H9 (cell line): ENCODE measurements around the gene CCDC141. TPM values are rescaled to one million over a fixed set of nuclear protein-coding genes. Genes with fewer than 3 reads are reported as not detected.

Experiments
- DNase-seq: peaks from one replicate; pipeline ENCODE4 v3.0.0-alpha.2; 2017
- H2AFZ ChIP-seq: one replicate; pipeline ENCODE4 v1.6.1; 2013; ENCODE audit warnings: mild to moderate bottlenecking, low read length, control low read depth, moderate library complexity
- H2AK5ac ChIP-seq: 2 replicates; pipeline ENCODE4 v1.6.1; 2013; ENCODE audit warnings: low read length, control low read depth, mixed read lengths; ENCODE audit not compliant: insufficient read length
- H2BK120ac ChIP-seq: one replicate; pipeline ENCODE4 v1.6.1; 2013; ENCODE audit warnings: low read depth, mild to moderate bottlenecking, low read length, control low read depth, inconsistent platforms; ENCODE audit not compliant: poor library complexity, severe bottlenecking
- H2BK12ac ChIP-seq: 2 replicates; pipeline ENCODE4 v1.6.1; 2013; ENCODE audit warnings: low read length, control low read depth, mixed read lengths, low read depth; ENCODE audit not compliant: insufficient read length
- H2BK15ac ChIP-seq: 2 replicates; pipeline ENCODE4 v1.6.1; 2013; ENCODE audit warnings: low read depth, low read length, control low read depth
- H2BK20ac ChIP-seq: one replicate; pipeline ENCODE4 v1.6.1; 2013; ENCODE audit warnings: low read depth, mild to moderate bottlenecking, low read length, control low read depth, inconsistent platforms; ENCODE audit not compliant: poor library complexity, severe bottlenecking
- H2BK5ac ChIP-seq: 2 replicates; pipeline ENCODE4 v1.6.1; 2013; ENCODE audit warnings: low read length, control low read depth, mixed read lengths; ENCODE audit not compliant: insufficient read length
- H3K14ac ChIP-seq: 2 replicates; pipeline ENCODE4 v1.6.1; 2013; ENCODE audit warnings: low read length, control low read depth; ENCODE audit not compliant: insufficient read depth
- H3K18ac ChIP-seq: 2 replicates; pipeline ENCODE4 v1.6.1; 2013; ENCODE audit warnings: low read depth, mild to moderate bottlenecking, mixed read lengths, low read length, control low read depth; ENCODE audit not compliant: insufficient read length
- H3K23ac ChIP-seq: 2 replicates; pipeline ENCODE4 v1.6.1; 2013; ENCODE audit warnings: low read length, control low read depth, mixed read lengths, low read depth; ENCODE audit not compliant: insufficient read length
- H3K23me2 ChIP-seq: 2 replicates; pipeline ENCODE4 v1.6.1; 2013; ENCODE audit warnings: low read depth, mild to moderate bottlenecking, mixed read lengths, low read length, control low read depth; ENCODE audit not compliant: insufficient read length, poor library complexity, severe bottlenecking
- H3K27ac ChIP-seq: 2 replicates; pipeline ENCODE4 v1.5.1; 2013; ENCODE audit warnings: low read length, control low read depth, mixed read lengths, low read depth; ENCODE audit not compliant: insufficient read length
- H3K27me3 ChIP-seq: 2 replicates; pipeline ENCODE4 v1.6.1; 2013; ENCODE audit warnings: low read length, control low read depth, inconsistent platforms; ENCODE audit not compliant: insufficient read depth
- H3K4ac ChIP-seq: 2 replicates; pipeline ENCODE4 v1.6.1; 2013; ENCODE audit warnings: low read depth, mild to moderate bottlenecking, control low read depth, inconsistent platforms, low read length, moderate library complexity
- H3K4me1 ChIP-seq: 2 replicates; pipeline ENCODE4 v1.6.1; 2013; ENCODE audit warnings: low read length, control low read depth, inconsistent platforms; ENCODE audit not compliant: insufficient read depth
- H3K4me2 ChIP-seq: 2 replicates; pipeline ENCODE4 v1.6.1; 2013; ENCODE audit warnings: low read length, control low read depth, mixed read lengths; ENCODE audit not compliant: insufficient read length, insufficient read depth
- H3K56ac ChIP-seq: 2 replicates; pipeline ENCODE4 v1.6.1; 2013; ENCODE audit warnings: low read depth, mild to moderate bottlenecking, mixed read lengths, low read length, control low read depth; ENCODE audit not compliant: insufficient read length
- H3K79me1 ChIP-seq: 2 replicates; pipeline ENCODE4 v1.6.1; 2013; ENCODE audit warnings: low read depth, mild to moderate bottlenecking, moderate library complexity, low read length, control low read depth, inconsistent platforms; ENCODE audit not compliant: insufficient read depth, poor library complexity, severe bottlenecking
- H3K79me2 ChIP-seq: 2 replicates; pipeline ENCODE4 v1.6.1; 2013; ENCODE audit warnings: low read length, control low read depth, inconsistent platforms; ENCODE audit not compliant: insufficient read depth
- H3K9ac ChIP-seq: 2 replicates; pipeline ENCODE4 v1.6.1; 2013; ENCODE audit warnings: low read length, control low read depth, mixed read lengths; ENCODE audit not compliant: insufficient read length; ENCODE audit errors: extremely low read depth
- H3K9me3 ChIP-seq: one replicate; pipeline ENCODE4 v1.6.1; 2013; ENCODE audit warnings: low read depth, low read length, inconsistent platforms; ENCODE audit not compliant: control insufficient read depth
- H3T11ph ChIP-seq: one replicate; pipeline ENCODE4 v1.6.1; 2013; ENCODE audit warnings: mild to moderate bottlenecking, low read length, control low read depth, inconsistent platforms
- H4K20me1 ChIP-seq: one replicate; pipeline ENCODE4 v1.6.1; 2013; ENCODE audit not compliant: control insufficient read depth, insufficient read length, insufficient read depth
- H4K5ac ChIP-seq: 2 replicates; pipeline ENCODE4 v1.6.1; 2013; ENCODE audit warnings: low read depth, mild to moderate bottlenecking, mixed read lengths, low read length, control low read depth; ENCODE audit not compliant: insufficient read length
- H4K8ac ChIP-seq: replicated peaks from 2 replicates; pipeline ENCODE4 v1.6.1; 2013; ENCODE audit warnings: low read length, control low read depth, mixed read lengths, low read depth; ENCODE audit not compliant: insufficient read length
- H4K91ac ChIP-seq: 2 replicates; pipeline ENCODE4 v1.6.1; 2013; ENCODE audit warnings: low read depth, mild to moderate bottlenecking, moderate library complexity, mixed read lengths, low read length, control low read depth; ENCODE audit not compliant: insufficient read length
- H3K27ac Mint-ChIP-seq, 3 experiments: 2 replicates in 2 of 3; 3 replicates in 1 of 3; pipeline ENCODE4 v1.8.0; 2020 to 2021; ENCODE audit warnings: mixed read lengths in 3 of 3, mild to moderate bottlenecking in 1 of 3, moderate library complexity in 1 of 3
- H3K27me3 Mint-ChIP-seq: 2 replicates; pipeline ENCODE4 v1.8.0; 2021; ENCODE audit warnings: low read depth, mild to moderate bottlenecking, moderate library complexity, mixed read lengths
- H3K36me3 Mint-ChIP-seq, 3 experiments: 2 replicates in 2 of 3; 3 replicates in 1 of 3; pipeline ENCODE4 v1.8.0; 2020 to 2021; ENCODE audit warnings: low read depth in 3 of 3, mixed read lengths in 3 of 3; ENCODE audit not compliant: insufficient read depth in 1 of 3
- H3K4me1 Mint-ChIP-seq, 2 experiments: 2 replicates each; pipeline ENCODE4 v1.8.0; 2020; ENCODE audit warnings: mixed read lengths in 2 of 2
- H3K4me3 Mint-ChIP-seq, 2 experiments: 2 replicates in 1 of 2; 3 replicates in 1 of 2; pipeline ENCODE4 v1.8.0; 2020 to 2021; ENCODE audit warnings: mild to moderate bottlenecking in 2 of 2, mixed read lengths in 2 of 2, moderate library complexity in 1 of 2
- H3K9me3 Mint-ChIP-seq, 2 experiments: 2 replicates in 1 of 2; 3 replicates in 1 of 2; pipeline ENCODE4 v1.8.0; 2020; ENCODE audit warnings: mild to moderate bottlenecking in 2 of 2, mixed read lengths in 2 of 2, moderate library complexity in 1 of 2
- CTCF ChIP-seq: fragments of 200-600 bp; sonication (generic); conservative IDR thresholded peaks from 3 replicates; pipeline ENCODE4 v1.8.0; 2021; ENCODE audit warnings: antibody characterized with exemption, mild to moderate bottlenecking
- WGBS: extraction: QIAGEN DNeasy Blood & Tissue Kit; methylation state at CpG from one replicate; pipeline ENCODE4 v1.1.7; 2013; ENCODE audit warnings: missing lambda C conversion rate, low lambda C conversion rate, mixed read lengths; ENCODE audit not compliant: insufficient read length; ENCODE audit errors: extremely low coverage; 5-methylcytosine and 5-hydroxymethylcytosine counted together
- total RNA-seq: library from RNA; stranded (reverse); gene quantifications from 2 replicates; pipeline ENCODE4 v1.2.1, GENCODE V29; 2021

CCDC141 gene
- total RNA-seq, 1 experiment from 2014 or later = 1.0 TPM

DNA sequence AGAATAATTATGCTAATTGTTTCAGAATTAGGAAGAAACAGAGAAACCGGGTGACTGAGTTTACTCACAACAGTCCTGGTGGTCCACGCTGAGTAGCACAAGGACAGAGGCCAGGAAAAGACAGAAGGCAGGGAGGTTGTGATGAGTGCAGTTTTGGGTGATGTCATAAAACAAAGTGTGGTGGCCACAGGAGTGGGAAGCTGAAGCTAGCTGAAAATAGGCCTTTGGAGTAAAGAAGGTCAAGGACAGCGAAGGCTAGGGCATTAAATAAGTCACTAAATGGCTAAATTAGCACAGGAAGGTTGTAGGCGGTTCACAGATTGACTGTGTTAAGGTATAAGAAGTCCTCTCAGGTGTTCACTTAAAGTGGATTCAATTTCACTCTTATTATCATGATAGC, 121.9 kb downstream of the CCDC141 start:
- Histone ChIP-seq H3K18ac (no peak overlapping the region), H3K4me1 (no peaks in the 10 kb centered on the region), H3K23ac (no peak overlapping the region), H3K4me2 (no peak overlapping the region), H2AK5ac (no peak overlapping the region), H4K91ac (no peak overlapping the region), H4K8ac (no peak overlapping the region), H3K56ac (no peak overlapping the region), H3K27ac (no peak overlapping the region), H2AFZ (no peak overlapping the region), H2BK15ac (no peak overlapping the region), H3K79me2 (no peaks in the 10 kb centered on the region), H3K9me3 (no peaks in the 10 kb centered on the region), H2BK5ac (no peak overlapping the region), H2BK120ac (no peak overlapping the region), H2BK12ac (no peak overlapping the region), H3K9ac (no peak overlapping the region), H3K4ac (no peak overlapping the region), H3K14ac (no peak overlapping the region), H3K79me1 (no peaks in the 10 kb centered on the region), H3K23me2 (no peaks in the 10 kb centered on the region), H3T11ph (no peak overlapping the region), H2BK20ac (no peak overlapping the region), H4K20me1 (no peaks in the 10 kb centered on the region), H3K27me3 (no peaks in the 10 kb centered on the region), H4K5ac (no peak overlapping the region)
- no peak for TF ChIP-seq CTCF
- H3K36me3 Mint-ChIP-seq = peaks cover 6 to 18% (median 11%) of the 10 kb centered on the region in 3 experiments; a peak in 6 of 7 replicates
- H3K9me3 Mint-ChIP-seq = peaks cover 9 to 13% of the 10 kb centered on the region in 2 experiments
- no peak for DNase-seq
- no CpG with 5 or more reads among the region's 4 CpGs for WGBS
- H3K4me3 Mint-ChIP-seq = no peak overlapping the region
- H3K27ac Mint-ChIP-seq = 0 out of 7 replicates have a peak overlapping the region, but pooled peaks of 2 of the 3 experiments have one; percentile 2 to 7
- no peaks in the 10 kb centered on the region for H3K27me3 Mint-ChIP-seq
- H3K4me1 Mint-ChIP-seq = peaks cover 2 to 12% of the 10 kb centered on the region in 2 experiments; a peak in 2 of 4 replicates
